K562 (cell line): ENCODE measurements around the gene SMIM45.

Experiments used
- ARID3B ChIP-seq: fragments of 250-450 bp; sonication (Bioruptor Pico); IDR thresholded peaks from 2 replicates; pipeline ENCODE4 v1.4.0; 2020; ENCODE audit warnings: borderline replicate concordance
- CHD7 ChIP-seq: fragments of 200-600 bp; sonication (generic); IDR thresholded peaks from one replicate; pipeline ENCODE4 v1.6.1; 2012; ENCODE audit warnings: mild to moderate bottlenecking, low read depth, low read length, inconsistent platforms
- CUX1 ChIP-seq: fragments of 200-800 bp; sonication (Bioruptor generic); IDR thresholded peaks from 2 replicates; pipeline ENCODE4 v1.6.1; 2016; ENCODE audit warnings: missing genetic modification characterization, missing compliant biosample characterization
- DACH1 ChIP-seq: fragments of 450-650 bp; IDR thresholded peaks from 2 replicates; pipeline ENCODE4 v1.6.1; 2018; ENCODE audit not compliant: partially characterized antibody
- HCFC1 ChIP-seq: IDR thresholded peaks from 2 replicates; pipeline ENCODE4 v1.6.1; 2012; ENCODE audit warnings: low read depth, low read length, improper control_type of control experiment
- NFE2L1 ChIP-seq: fragments of 450-650 bp; IDR thresholded peaks from 2 replicates; pipeline ENCODE4 v1.6.1; 2016; ENCODE audit warnings: missing genetic modification characterization, low read depth, mild to moderate bottlenecking, missing compliant biosample characterization, moderate library complexity, borderline replicate concordance
- NFXL1 ChIP-seq: fragments of 450-650 bp; formaldehyde crosslinking; IDR thresholded peaks from 2 replicates; pipeline ENCODE4 v1.4.0; 2021; ENCODE audit warnings: mild to moderate bottlenecking
- PHF8 ChIP-seq: fragments of 200-600 bp; sonication (generic); IDR thresholded peaks from 2 replicates; pipeline ENCODE4 v1.6.1; 2012; ENCODE audit warnings: mixed run types, mild to moderate bottlenecking, inconsistent platforms, low read length, moderate library complexity, borderline replicate concordance
- ZFX ChIP-seq: sonication (generic); formaldehyde crosslinking; IDR thresholded peaks from 2 replicates; pipeline ENCODE4 v1.8.0; 2022; ENCODE audit warnings: mild to moderate bottlenecking, missing genetic modification reagents, moderate library complexity

SMIM45 gene

GRCh38 chr22:41996826-41997225 lies 44.9 kb downstream of the SMIM45 start (continued):
- TF ChIP-seq CHD7 (no peak), HCFC1 (no peak), ZFX (no peak), NFXL1 (CRISPR knock-in tag) (no peak), DACH1 (no peak), PHF8 (no peak), CUX1 (CRISPR knock-in tag) (no peak), NFE2L1 (tag) (no peak), ARID3B (CRISPR knock-in tag) (no peak)
